SK-N-MC (cell line): ENCODE results near the gene DLG2.

ENCODE experiments used
- EZH2 ChIP-seq: fragments of 200-600 bp; sonication (generic); IDR thresholded peaks from one replicate; pipeline ENCODE4 v1.6.1; 2017; ENCODE audit warnings: antibody characterized with exemption
- POLR2AphosphoS5 ChIP-seq: IDR thresholded peaks from 2 replicates; pipeline ENCODE4 v1.6.1; 2012; ENCODE audit warnings: mild to moderate bottlenecking, low read depth, low read length, borderline replicate concordance

DNA sequence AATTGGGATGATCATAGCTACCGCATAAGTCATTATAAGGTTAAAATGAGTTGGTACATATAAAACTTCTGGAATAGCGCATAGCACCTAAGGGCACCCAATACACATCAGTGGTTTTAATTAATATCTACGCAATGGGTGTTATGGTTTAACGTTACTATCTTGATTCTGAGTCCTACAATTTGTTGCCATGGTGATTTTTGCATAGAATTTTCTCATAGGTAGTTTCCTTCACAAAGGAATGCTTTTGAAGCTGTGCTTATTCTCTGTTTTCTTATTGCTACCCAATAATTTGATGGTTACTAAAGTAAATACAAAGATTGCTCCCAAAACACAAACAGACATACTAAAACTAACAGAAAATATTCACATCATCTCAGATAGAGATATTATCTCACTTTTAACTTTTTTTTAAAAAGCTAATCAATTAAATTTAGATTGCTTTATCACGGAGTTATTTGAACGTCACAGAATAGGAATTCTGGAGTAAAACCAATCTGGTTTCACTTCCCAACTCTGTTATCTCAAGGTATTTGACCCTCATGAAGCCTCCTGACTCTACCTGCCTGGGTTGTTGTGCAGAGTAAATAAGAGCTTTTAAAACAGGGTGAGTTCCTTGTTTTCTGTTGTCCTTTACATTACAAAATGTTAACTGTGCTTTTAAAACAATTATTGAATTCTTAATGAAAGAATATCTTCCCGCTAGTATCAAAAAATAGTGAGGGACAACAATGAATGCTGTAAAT, 1705.5 kb downstream of the DLG2 start:
- TF ChIP-seq EZH2, result no peak
- TF ChIP-seq POLR2AphosphoS5, result no peak
